SHP77 (cell line): ENCODE data around the gene SLC22A25.
"Not testable (repeated sequence)": the region's sequence is repeated elsewhere in the genome, so short reads cannot be mapped to it uniquely, and the experiment has no call there.

Experiments
- DNase-seq, 2 experiments: peaks; one replicate each; lab custom pipeline; 2025; lab: John Stamatoyannopoulos, UW

SLC22A25 gene

GRCh38 chr11:63235471-63236461, 7.6 kb downstream of the SLC22A25 start:
- not testable (repeated sequence) for DNase-seq

- no peak for DNase-seq
Observed at GRCh38 chr11:63229815-63230214, 13.6 kb downstream of the SLC22A25 start.

- DNase-seq, result no peak
Observed at GRCh38 chr11:63227521-63228107, 15.8 kb downstream of the SLC22A25 start.

- DNase-seq, result no peak
Observed at GRCh38 chr11:63226488-63227114, 16.8 kb downstream of the SLC22A25 start.

GRCh38 chr11:63214093-63214492, 29.3 kb downstream of the SLC22A25 start:
- DNase-seq, result no peak

- peak in 1 of 2 experiments; percentile 1 for DNase-seq
Observed at GRCh38 chr11:63212742-63213141, 30.7 kb downstream of the SLC22A25 start.

- no peak for DNase-seq
Observed at GRCh38 chr11:63210111-63210510, 33.3 kb downstream of the SLC22A25 start.
